Transverse colon (tissue), 3 donors: ENCODE results near the gene AATK.

Source experiments
- CTCF ChIP-seq, 5 experiments: fragments of 200-600 bp in 3 of 5; fragments of 450-650 bp in 2 of 5; sonication (generic) in 3 of 5; IDR thresholded peaks; 1 replicate in 2 of 5; 2 replicates in 3 of 5; pipeline ENCODE4 v1.5.1; 2016 to 2017; ENCODE audit warnings: antibody characterized with exemption in 5 of 5, inconsistent platforms in 3 of 5, mild to moderate bottlenecking in 2 of 5, moderate library complexity in 1 of 5
- POLR2A ChIP-seq: fragments of 450-650 bp; IDR thresholded peaks from one replicate; pipeline ENCODE4 v1.6.1; 2016; ENCODE audit warnings: antibody characterized with exemption, mild to moderate bottlenecking, moderate library complexity

GRCh38 chr17:81160306-81160705 lies 5.7 kb downstream of the AATK start:
- TF ChIP-seq CTCF (IDR thresholded peaks at IDR 0.05) (no peak), POLR2A (no peak)
